ENCODE data around the gene PM20D1.
"Not testable (repeated sequence)": the region's sequence is repeated elsewhere in the genome, so short reads cannot be mapped to it uniquely, and the experiment has no call there.

The PM20D1 gene

GRCh38 chr1:205849619-205850355, at the start of gene PM20D1:
Gene PM20D1, minus strand, starts transcription at chr1:205850132. Its CDS starts 60 bp downstream, at chr1:205850072.
- peak; percentile 73 for DNase-seq

- no peak for DNase-seq
These were observed 46.4 kb upstream of the PM20D1 start for GRCh38 chr1:205896351-205896750.

GRCh38 chr1:205894119-205894518, 44.2 kb upstream of the PM20D1 start:
- not testable (repeated sequence) for DNase-seq

- DNase-seq, result not testable (repeated sequence)
These were observed 42.2 kb upstream of the PM20D1 start for GRCh38 chr1:205892175-205892574.

GRCh38 chr1:205891481-205891880, 41.5 kb upstream of the PM20D1 start:
- not testable (repeated sequence) for DNase-seq

- not testable (repeated sequence) for DNase-seq
These were observed 40.7 kb upstream of the PM20D1 start for GRCh38 chr1:205890631-205891030.

GRCh38 chr1:205889706-205890105, 39.8 kb upstream of the PM20D1 start:
- not testable (repeated sequence) for DNase-seq

- not testable (repeated sequence) for DNase-seq
These were observed 39.1 kb upstream of the PM20D1 start for GRCh38 chr1:205889006-205889405.

GRCh38 chr1:205883792-205884191, 33.9 kb upstream of the PM20D1 start:
- DNase-seq, result no peak

- no peak for DNase-seq
These were observed 31.0 kb upstream of the PM20D1 start for GRCh38 chr1:205880923-205881322.

- DNase-seq, result no peak
These were observed 30.0 kb upstream of the PM20D1 start for GRCh38 chr1:205879974-205880373.

- DNase-seq, result no peak
These were observed 28.1 kb upstream of the PM20D1 start for GRCh38 chr1:205878026-205878425.

GRCh38 chr1:205873148-205873547, 23.2 kb upstream of the PM20D1 start:
- not testable (repeated sequence) for DNase-seq

GRCh38 chr1:205870236-205870635, 20.3 kb upstream of the PM20D1 start:
- no peak for DNase-seq

- DNase-seq, result no peak
These were observed 11.6 kb upstream of the PM20D1 start for GRCh38 chr1:205861540-205861939.

GRCh38 chr1:205858141-205858961, 8.4 kb upstream of the PM20D1 start:
- no peak for DNase-seq

- DNase-seq, result not testable (repeated sequence)
These were observed 7.6 kb upstream of the PM20D1 start for GRCh38 chr1:205857501-205857900.

GRCh38 chr1:205856433-205856832, 6.5 kb upstream of the PM20D1 start:
- DNase-seq, result no peak

GRCh38 chr1:205852969-205853368, 3.0 kb upstream of the PM20D1 start:
- DNase-seq, result no peak

GRCh38 chr1:205851993-205852392, 2.1 kb upstream of the PM20D1 start:
- DNase-seq, result no peak

GRCh38 chr1:205843036-205843859, 6.7 kb downstream of the PM20D1 start:
- DNase-seq, result no peak

GRCh38 chr1:205842229-205842628, 7.7 kb downstream of the PM20D1 start:
- DNase-seq, result no peak

All from stimulated activated naive CD4-positive, alpha-beta T cell treated with Interleukin-2 at 50 U/mL for 16 hours (primary cell).